H9 (cell line): ENCODE data around the gene CERKL. TPM values are rescaled to one million over a fixed set of nuclear protein-coding genes. Genes with fewer than 3 reads are reported as not detected.

Source experiments
- DNase-seq: peaks from one replicate; pipeline ENCODE4 v3.0.0-alpha.2; 2017
- H2AFZ ChIP-seq: one replicate; pipeline ENCODE4 v1.6.1; 2013; ENCODE audit warnings: mild to moderate bottlenecking, low read length, control low read depth, moderate library complexity
- H2AK5ac ChIP-seq: 2 replicates; pipeline ENCODE4 v1.6.1; 2013; ENCODE audit warnings: low read length, control low read depth, mixed read lengths; ENCODE audit not compliant: insufficient read length
- H2BK120ac ChIP-seq: one replicate; pipeline ENCODE4 v1.6.1; 2013; ENCODE audit warnings: low read depth, mild to moderate bottlenecking, low read length, control low read depth, inconsistent platforms; ENCODE audit not compliant: poor library complexity, severe bottlenecking
- H2BK12ac ChIP-seq: 2 replicates; pipeline ENCODE4 v1.6.1; 2013; ENCODE audit warnings: low read length, control low read depth, mixed read lengths, low read depth; ENCODE audit not compliant: insufficient read length
- H2BK15ac ChIP-seq: 2 replicates; pipeline ENCODE4 v1.6.1; 2013; ENCODE audit warnings: low read depth, low read length, control low read depth
- H2BK20ac ChIP-seq: one replicate; pipeline ENCODE4 v1.6.1; 2013; ENCODE audit warnings: low read depth, mild to moderate bottlenecking, low read length, control low read depth, inconsistent platforms; ENCODE audit not compliant: poor library complexity, severe bottlenecking
- H2BK5ac ChIP-seq: 2 replicates; pipeline ENCODE4 v1.6.1; 2013; ENCODE audit warnings: low read length, control low read depth, mixed read lengths; ENCODE audit not compliant: insufficient read length
- H3K14ac ChIP-seq: 2 replicates; pipeline ENCODE4 v1.6.1; 2013; ENCODE audit warnings: low read length, control low read depth; ENCODE audit not compliant: insufficient read depth
- H3K18ac ChIP-seq: 2 replicates; pipeline ENCODE4 v1.6.1; 2013; ENCODE audit warnings: low read depth, mild to moderate bottlenecking, mixed read lengths, low read length, control low read depth; ENCODE audit not compliant: insufficient read length
- H3K23ac ChIP-seq: 2 replicates; pipeline ENCODE4 v1.6.1; 2013; ENCODE audit warnings: low read length, control low read depth, mixed read lengths, low read depth; ENCODE audit not compliant: insufficient read length
- H3K23me2 ChIP-seq: 2 replicates; pipeline ENCODE4 v1.6.1; 2013; ENCODE audit warnings: low read depth, mild to moderate bottlenecking, mixed read lengths, low read length, control low read depth; ENCODE audit not compliant: insufficient read length, poor library complexity, severe bottlenecking
- H3K27ac ChIP-seq: 2 replicates; pipeline ENCODE4 v1.5.1; 2013; ENCODE audit warnings: low read length, control low read depth, mixed read lengths, low read depth; ENCODE audit not compliant: insufficient read length
- H3K27me3 ChIP-seq: 2 replicates; pipeline ENCODE4 v1.6.1; 2013; ENCODE audit warnings: low read length, control low read depth, inconsistent platforms; ENCODE audit not compliant: insufficient read depth
- H3K4ac ChIP-seq: 2 replicates; pipeline ENCODE4 v1.6.1; 2013; ENCODE audit warnings: low read depth, mild to moderate bottlenecking, control low read depth, inconsistent platforms, low read length, moderate library complexity
- H3K4me1 ChIP-seq: 2 replicates; pipeline ENCODE4 v1.6.1; 2013; ENCODE audit warnings: low read length, control low read depth, inconsistent platforms; ENCODE audit not compliant: insufficient read depth
- H3K4me2 ChIP-seq: 2 replicates; pipeline ENCODE4 v1.6.1; 2013; ENCODE audit warnings: low read length, control low read depth, mixed read lengths; ENCODE audit not compliant: insufficient read length, insufficient read depth
- H3K56ac ChIP-seq: 2 replicates; pipeline ENCODE4 v1.6.1; 2013; ENCODE audit warnings: low read depth, mild to moderate bottlenecking, mixed read lengths, low read length, control low read depth; ENCODE audit not compliant: insufficient read length
- H3K79me1 ChIP-seq: 2 replicates; pipeline ENCODE4 v1.6.1; 2013; ENCODE audit warnings: low read depth, mild to moderate bottlenecking, moderate library complexity, low read length, control low read depth, inconsistent platforms; ENCODE audit not compliant: insufficient read depth, poor library complexity, severe bottlenecking
- H3K79me2 ChIP-seq: 2 replicates; pipeline ENCODE4 v1.6.1; 2013; ENCODE audit warnings: low read length, control low read depth, inconsistent platforms; ENCODE audit not compliant: insufficient read depth
- H3K9ac ChIP-seq: 2 replicates; pipeline ENCODE4 v1.6.1; 2013; ENCODE audit warnings: low read length, control low read depth, mixed read lengths; ENCODE audit not compliant: insufficient read length; ENCODE audit errors: extremely low read depth
- H3K9me3 ChIP-seq: one replicate; pipeline ENCODE4 v1.6.1; 2013; ENCODE audit warnings: low read depth, low read length, inconsistent platforms; ENCODE audit not compliant: control insufficient read depth
- H3T11ph ChIP-seq: one replicate; pipeline ENCODE4 v1.6.1; 2013; ENCODE audit warnings: mild to moderate bottlenecking, low read length, control low read depth, inconsistent platforms
- H4K20me1 ChIP-seq: one replicate; pipeline ENCODE4 v1.6.1; 2013; ENCODE audit not compliant: control insufficient read depth, insufficient read length, insufficient read depth
- H4K5ac ChIP-seq: 2 replicates; pipeline ENCODE4 v1.6.1; 2013; ENCODE audit warnings: low read depth, mild to moderate bottlenecking, mixed read lengths, low read length, control low read depth; ENCODE audit not compliant: insufficient read length
- H4K8ac ChIP-seq: replicated peaks from 2 replicates; pipeline ENCODE4 v1.6.1; 2013; ENCODE audit warnings: low read length, control low read depth, mixed read lengths, low read depth; ENCODE audit not compliant: insufficient read length
- H4K91ac ChIP-seq: 2 replicates; pipeline ENCODE4 v1.6.1; 2013; ENCODE audit warnings: low read depth, mild to moderate bottlenecking, moderate library complexity, mixed read lengths, low read length, control low read depth; ENCODE audit not compliant: insufficient read length
- H3K27ac Mint-ChIP-seq, 3 experiments: 2 replicates in 2 of 3; 3 replicates in 1 of 3; pipeline ENCODE4 v1.8.0; 2020 to 2021; ENCODE audit warnings: mixed read lengths in 3 of 3, mild to moderate bottlenecking in 1 of 3, moderate library complexity in 1 of 3
- H3K27me3 Mint-ChIP-seq: 2 replicates; pipeline ENCODE4 v1.8.0; 2021; ENCODE audit warnings: low read depth, mild to moderate bottlenecking, moderate library complexity, mixed read lengths
- H3K36me3 Mint-ChIP-seq, 3 experiments: 2 replicates in 2 of 3; 3 replicates in 1 of 3; pipeline ENCODE4 v1.8.0; 2020 to 2021; ENCODE audit warnings: low read depth in 3 of 3, mixed read lengths in 3 of 3; ENCODE audit not compliant: insufficient read depth in 1 of 3
- H3K4me1 Mint-ChIP-seq, 2 experiments: 2 replicates each; pipeline ENCODE4 v1.8.0; 2020; ENCODE audit warnings: mixed read lengths in 2 of 2
- H3K4me3 Mint-ChIP-seq, 2 experiments: 2 replicates in 1 of 2; 3 replicates in 1 of 2; pipeline ENCODE4 v1.8.0; 2020 to 2021; ENCODE audit warnings: mild to moderate bottlenecking in 2 of 2, mixed read lengths in 2 of 2, moderate library complexity in 1 of 2
- H3K9me3 Mint-ChIP-seq, 2 experiments: 2 replicates in 1 of 2; 3 replicates in 1 of 2; pipeline ENCODE4 v1.8.0; 2020; ENCODE audit warnings: mild to moderate bottlenecking in 2 of 2, mixed read lengths in 2 of 2, moderate library complexity in 1 of 2
- CTCF ChIP-seq: fragments of 200-600 bp; sonication (generic); conservative IDR thresholded peaks from 3 replicates; pipeline ENCODE4 v1.8.0; 2021; ENCODE audit warnings: antibody characterized with exemption, mild to moderate bottlenecking
- WGBS: extraction: QIAGEN DNeasy Blood & Tissue Kit; methylation state at CpG from one replicate; pipeline ENCODE4 v1.1.7; 2013; ENCODE audit warnings: missing lambda C conversion rate, low lambda C conversion rate, mixed read lengths; ENCODE audit not compliant: insufficient read length; ENCODE audit errors: extremely low coverage; 5-methylcytosine and 5-hydroxymethylcytosine counted together
- total RNA-seq: library from RNA; stranded (reverse); gene quantifications from 2 replicates; pipeline ENCODE4 v1.2.1, GENCODE V29; 2021

Gene CERKL
- total RNA-seq, 1 experiment from 2014 or later = not detected

GRCh38 chr2:181515719-181516118 lies 141.2 kb downstream of the CERKL start:
- Histone ChIP-seq H3K4ac (no peak overlapping the region), H4K5ac (no peak overlapping the region)
- no CpG with 5 or more reads among the region's 3 CpGs for WGBS

More at GRCh38 chr2:181515719-181516118, 141.2 kb downstream of the CERKL start:
- H3K27me3 ChIP-seq = no peaks in the 10 kb centered on the region
- H2BK120ac ChIP-seq = no peak overlapping the region
- 0 out of 2 replicates have a peak, but pooled peaks cover 2% of the 10 kb centered on the region for H3K4me1 ChIP-seq
- H3K27me3 Mint-ChIP-seq = no peaks in the 10 kb centered on the region; the same call in 1 of the 2 replicates
- H3K36me3 Mint-ChIP-seq = no peaks in the 10 kb centered on the region
- peaks cover 13 to 15% of the 10 kb centered on the region in 2 experiments; a peak in 3 of 4 replicates for H3K4me1 Mint-ChIP-seq
- H3K4me2 ChIP-seq = no peak overlapping the region
- no peak overlapping the region for H3T11ph ChIP-seq
- no peaks in the 10 kb centered on the region for H3K23me2 ChIP-seq
- H3K27ac Mint-ChIP-seq = no peak overlapping the region
- no peak overlapping the region for H4K91ac ChIP-seq
- no peaks in the 10 kb centered on the region for H3K9me3 ChIP-seq
- no peak overlapping the region for H4K8ac ChIP-seq
- H3K18ac ChIP-seq = no peak overlapping the region
- no peak overlapping the region for H2AK5ac ChIP-seq
- H2BK15ac ChIP-seq = no peak overlapping the region
- no peak overlapping the region for H3K23ac ChIP-seq
- no peak overlapping the region for H2BK20ac ChIP-seq
- no peaks in the 10 kb centered on the region for H3K9me3 Mint-ChIP-seq
- no peak overlapping the region for H2AFZ ChIP-seq
- H2BK5ac ChIP-seq = no peak overlapping the region
- no peaks in the 10 kb centered on the region for H3K79me1 ChIP-seq
- H3K4me3 Mint-ChIP-seq = no peak overlapping the region
- no peaks in the 10 kb centered on the region for H4K20me1 ChIP-seq
- no peak overlapping the region for H3K9ac ChIP-seq
- H3K56ac ChIP-seq = no peak overlapping the region
- H3K79me2 ChIP-seq = no peaks in the 10 kb centered on the region
- H3K14ac ChIP-seq = no peak overlapping the region
- no peak overlapping the region for H2BK12ac ChIP-seq
- no peak for TF ChIP-seq CTCF
- H3K27ac ChIP-seq = no peak overlapping the region
- no peak for DNase-seq
